GM21825 (cell line): ENCODE data around the gene REXO4.

Experiments
- ATAC-seq: cut with Tn5 transposase; IDR thresholded peaks from one replicate; pipeline ENCODE4 v1.9.1; 2021; ENCODE audit warnings: mild to moderate bottlenecking, moderate library complexity; ENCODE audit not compliant: unreplicated experiment

REXO4 gene

GRCh38 chr9:133369933-133370332 lies 47.9 kb downstream of the REXO4 start:
- ATAC-seq: no peak

DNA sequence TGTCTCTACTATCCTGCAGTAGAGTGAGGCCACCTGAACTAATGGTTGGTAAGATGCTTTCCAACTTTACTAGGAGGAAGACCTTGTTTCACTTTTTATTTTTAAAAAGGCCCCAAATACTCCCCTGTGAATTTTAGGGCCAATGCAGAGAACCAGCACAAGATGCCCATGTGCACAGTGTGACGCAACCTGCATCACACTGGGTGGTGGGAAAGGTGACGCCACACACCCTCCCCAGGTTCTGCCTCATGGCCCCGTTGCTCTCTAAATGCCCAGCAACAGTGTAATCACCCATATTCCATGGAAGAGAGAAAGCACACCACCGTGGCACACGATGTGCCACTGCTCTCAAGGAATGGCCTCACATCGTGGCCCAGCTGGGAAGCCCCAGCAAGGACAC lies 48.4 kb downstream of the REXO4 start:
- no peak for ATAC-seq

DNA sequence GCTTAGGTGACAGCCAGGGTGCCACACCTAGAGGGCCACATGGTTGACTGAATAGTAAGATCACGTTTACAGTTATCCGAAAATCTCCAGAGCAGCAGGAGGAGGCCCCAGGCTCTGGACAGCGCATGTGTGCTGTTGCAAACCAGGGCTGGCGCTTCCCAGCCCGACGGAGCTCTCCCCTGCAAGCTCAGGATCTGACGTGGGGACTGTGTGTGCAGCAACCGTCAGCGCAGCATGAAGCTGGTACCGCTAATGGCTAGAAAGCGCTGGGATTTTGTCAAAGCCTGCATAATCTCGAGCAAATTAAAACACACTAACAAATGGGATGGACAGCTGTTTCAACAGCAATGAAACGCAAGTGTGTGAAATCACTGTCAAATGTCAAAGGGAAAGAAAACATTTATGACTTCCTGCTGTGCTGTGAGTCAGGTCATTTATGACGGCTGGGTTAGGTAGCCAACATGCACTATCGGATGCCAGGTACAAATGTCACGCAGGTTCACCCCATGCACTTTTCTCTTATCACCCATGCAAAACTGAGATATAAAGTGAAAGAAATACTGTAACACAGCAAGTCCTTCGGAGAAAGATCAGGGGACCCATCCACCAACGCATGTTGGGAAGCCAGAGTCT lies 49.4 kb downstream of the REXO4 start:
- no peak for ATAC-seq

DNA sequence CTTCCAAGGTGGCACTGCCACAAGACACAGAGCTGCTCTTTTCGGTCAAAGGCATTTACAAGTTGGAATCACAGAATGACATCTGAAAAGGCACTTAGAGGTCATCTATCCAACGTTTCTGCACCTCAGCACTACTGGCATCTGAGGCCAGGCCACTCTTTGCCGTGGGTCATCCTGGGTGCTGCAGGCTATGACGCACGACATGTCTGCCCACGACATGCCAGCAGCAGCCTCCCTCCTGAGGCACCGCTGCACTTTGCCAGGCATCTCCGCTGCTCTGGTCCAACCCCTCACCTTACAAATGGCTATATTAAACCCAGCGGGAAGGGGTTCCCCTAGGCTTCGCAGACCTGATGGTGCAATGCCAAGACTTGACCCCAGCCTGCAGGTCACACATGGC lies 50.0 kb downstream of the REXO4 start:
- no peak for ATAC-seq

GRCh38 chr9:133367221-133367620 lies 50.6 kb downstream of the REXO4 start:
- ATAC-seq: no peak

DNA sequence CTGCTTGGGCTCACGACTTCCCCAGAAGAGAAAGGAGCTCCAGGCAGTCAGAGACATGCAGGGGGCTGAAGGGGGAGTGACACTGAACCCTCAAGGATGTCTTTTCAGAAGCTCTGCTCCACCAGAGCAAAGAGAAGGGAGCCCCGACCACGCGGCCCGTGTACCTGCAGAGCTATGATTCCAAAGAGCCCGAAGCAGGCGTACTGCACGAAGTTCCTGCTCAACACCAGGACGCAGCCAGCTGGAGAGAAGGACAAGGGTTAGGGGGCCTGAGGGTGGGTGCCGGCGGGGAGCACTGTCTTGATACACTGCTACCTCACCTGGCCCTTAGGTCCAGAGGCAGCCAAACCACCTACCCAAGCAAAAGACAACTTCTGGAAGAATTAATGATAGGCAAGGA lies 51.4 kb downstream of the REXO4 start:
- ATAC-seq: no peak

DNA sequence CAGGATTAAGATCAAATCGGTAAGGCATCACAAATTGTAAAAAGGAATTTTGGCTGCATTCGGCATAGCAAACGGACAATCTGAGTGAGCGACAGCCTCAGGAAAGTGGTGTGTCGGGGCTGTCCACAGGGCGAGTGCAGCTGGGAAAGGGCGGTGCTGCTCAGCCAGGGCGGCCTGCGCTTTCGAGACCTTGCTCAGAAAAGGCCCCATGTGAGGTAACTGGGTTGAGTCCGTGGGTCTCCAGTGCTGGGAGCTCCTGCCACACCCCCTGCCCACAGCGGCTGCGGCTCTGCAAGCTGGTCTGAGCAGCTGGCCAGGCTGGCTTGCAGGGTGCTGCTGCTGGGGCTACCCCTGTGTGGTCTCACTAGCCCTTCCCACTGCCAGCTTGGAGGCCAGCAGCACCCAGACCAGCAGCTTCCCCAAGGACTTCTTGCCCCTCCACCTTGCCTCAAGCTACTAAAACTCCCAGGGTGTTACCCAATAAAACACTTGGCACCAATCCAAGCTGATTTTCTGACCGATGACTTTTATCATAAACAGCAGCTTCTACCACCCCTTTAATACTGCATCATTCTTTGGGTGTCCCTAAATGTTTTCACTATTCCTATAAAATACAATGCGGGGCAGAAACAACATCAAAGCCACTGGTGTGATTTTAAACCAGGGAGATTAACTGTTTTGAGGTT lies 55.3 kb downstream of the REXO4 start:
- no peak for ATAC-seq

DNA sequence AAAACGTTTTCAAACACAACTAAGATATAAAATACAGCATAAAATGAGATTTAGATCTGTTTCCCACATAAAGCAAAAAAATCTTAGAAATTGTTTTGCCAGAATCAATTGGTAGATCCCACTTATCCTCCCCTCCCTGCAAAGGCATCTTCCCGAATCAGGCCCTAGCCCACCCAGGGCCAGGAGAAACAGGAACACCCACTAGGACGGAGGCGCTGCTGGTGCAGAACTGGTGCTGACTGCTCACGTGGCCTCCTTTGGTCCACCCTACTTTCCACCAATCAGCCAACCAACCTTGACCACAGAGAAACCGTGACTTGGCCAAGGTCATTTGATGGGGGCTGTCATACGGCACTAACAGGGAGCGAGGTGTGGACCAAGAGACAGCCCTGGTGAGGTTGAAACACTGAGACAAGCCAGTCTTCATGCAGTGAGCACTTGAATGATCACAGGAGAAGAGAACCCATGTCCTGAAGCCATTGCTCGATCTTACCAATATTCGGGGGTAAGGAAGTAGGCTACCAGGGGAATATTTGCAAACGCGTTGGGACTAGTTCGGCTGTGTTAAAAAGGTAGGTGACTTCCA lies 56.2 kb downstream of the REXO4 start:
- ATAC-seq: no peak

DNA sequence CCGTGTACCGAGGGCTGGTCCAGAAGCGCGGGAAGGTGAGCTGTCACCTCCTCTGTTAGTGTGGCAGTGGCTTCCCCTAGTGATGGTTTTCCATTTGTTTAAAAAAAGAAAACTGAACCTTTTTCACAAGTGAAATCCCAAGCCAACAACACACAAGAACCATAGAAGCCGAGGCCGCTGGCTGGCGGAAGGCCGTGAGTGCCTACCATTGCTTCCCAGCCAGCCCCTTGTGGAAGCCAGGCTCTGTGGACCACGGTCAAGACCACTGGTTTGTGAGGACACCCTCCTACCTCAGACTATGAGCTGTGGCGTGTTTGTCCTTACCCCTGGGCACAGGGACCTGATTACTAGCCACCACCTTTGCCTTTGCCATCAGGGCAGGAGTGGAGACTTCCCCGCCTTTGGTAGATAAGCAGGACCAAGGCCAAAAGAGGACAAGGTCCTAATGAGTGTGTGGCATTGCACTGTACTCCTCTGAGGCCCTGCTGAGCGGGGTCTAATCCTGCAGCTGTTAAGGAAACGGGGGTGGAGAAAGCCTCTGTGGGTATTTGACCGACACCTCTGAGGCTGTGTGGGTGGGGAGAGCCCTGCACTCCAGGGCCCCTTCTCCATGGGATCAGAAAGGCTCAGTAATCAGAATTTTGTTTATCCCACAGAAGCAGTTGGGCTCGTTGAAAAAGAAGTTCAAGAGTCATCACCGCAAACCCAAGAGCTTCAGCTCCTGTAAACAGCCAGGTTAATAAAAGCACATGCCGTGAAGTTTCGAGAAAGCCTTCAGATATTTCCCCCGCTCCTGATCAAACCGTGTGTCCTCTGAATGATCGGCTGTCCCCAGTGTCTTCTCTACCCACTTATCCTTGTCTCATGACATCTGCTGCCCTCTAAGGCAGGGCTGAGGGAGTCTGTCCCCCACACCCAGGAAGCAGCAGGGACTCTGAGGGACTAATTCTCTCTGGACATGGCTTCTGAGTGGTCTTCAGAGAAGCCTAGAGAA lies 57.1 kb downstream of the REXO4 start:
- no peak for ATAC-seq

DNA sequence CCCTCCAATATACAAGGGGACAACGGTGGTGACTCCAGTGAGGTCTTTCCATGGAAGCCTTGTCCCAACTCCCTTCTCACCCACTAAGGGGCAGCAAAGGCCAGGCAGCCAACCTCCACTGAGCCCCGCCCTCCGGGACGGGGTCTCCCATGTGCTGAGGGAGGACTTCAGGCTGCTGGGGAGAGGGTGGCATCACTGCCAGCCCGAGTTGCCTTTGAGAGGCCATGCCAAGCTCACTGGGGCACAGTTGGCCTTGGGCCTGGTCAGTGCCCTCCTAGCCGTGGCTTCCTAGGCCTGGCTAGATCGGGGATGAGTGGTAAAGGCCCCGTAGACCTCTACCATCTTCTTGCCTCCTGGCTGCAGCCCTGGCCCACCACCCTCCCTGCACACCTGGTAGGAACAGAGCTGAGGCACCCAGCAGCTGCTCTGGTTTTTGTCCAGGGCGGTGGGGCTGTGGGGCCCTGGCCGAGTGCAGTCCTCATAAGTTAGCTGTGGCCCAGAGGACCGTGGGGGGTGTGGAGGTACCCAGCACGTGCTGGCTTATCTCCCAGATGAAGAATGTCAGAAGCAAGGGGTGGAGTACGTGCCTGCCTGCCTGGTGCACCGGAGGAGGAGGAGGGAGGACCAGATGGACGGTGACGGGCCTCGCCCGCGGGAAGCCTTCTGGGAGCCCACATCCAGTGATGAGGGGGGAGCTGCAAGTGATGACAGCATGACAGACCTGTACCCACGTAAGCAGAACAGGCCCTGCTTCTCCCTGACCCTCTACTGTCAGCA lies 58.2 kb downstream of the REXO4 start:
- ATAC-seq: no peak

GRCh38 chr9:133357656-133358055 lies 60.2 kb downstream of the REXO4 start:
- no peak for ATAC-seq

- peak; percentile 67 for ATAC-seq
Measured at GRCh38 chr9:133356391-133357091, 61.3 kb downstream of the REXO4 start, which contains the start of the genes SURF1 and SURF2. TSS of gene SURF1 (minus strand) at chr9:133356487. CDS start at chr9:133356453, 34 bp downstream. TSS of gene SURF2 (plus strand) at chr9:133356550. CDS start at chr9:133356593, 43 bp downstream.
